GM10266 (cell line): ENCODE data around the gene LETM1.

Experiments
- DNase-seq: peaks from one replicate; pipeline ENCODE4 v3.0.0; 2012; ENCODE audit errors: extremely low spot score
- TF ChIP-seq, protein P1 (sequence below): IDR thresholded peaks from 2 replicates; pipeline ENCODE4 v1.5.1; 2012; ENCODE audit warnings: mild to moderate bottlenecking, low read depth; ENCODE audit not compliant: control insufficient read depth, insufficient read depth; ENCODE audit errors: missing control alignments

Gene LETM1

DNA sequence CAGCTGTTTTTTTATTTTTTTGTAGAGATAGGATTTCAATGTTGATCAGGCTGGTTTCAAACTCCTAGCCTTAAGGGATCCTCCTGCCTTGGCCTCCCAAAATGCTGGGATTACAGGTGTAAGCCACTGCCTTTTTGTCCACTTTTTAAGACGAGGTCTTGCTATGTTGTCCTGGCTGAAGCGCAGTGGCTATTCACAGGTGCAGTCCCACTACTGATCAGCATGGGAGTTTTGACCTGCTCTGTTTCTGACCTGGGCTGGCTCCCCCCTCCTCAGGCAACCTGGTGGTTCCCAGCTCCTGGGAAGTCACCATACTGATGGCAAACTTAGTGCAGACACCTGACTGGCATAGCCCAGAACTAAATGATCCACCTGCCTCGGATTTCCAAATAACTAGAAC is 13.0 kb upstream of the LETM1 start:
- TF ChIP-seq, protein P1, sequence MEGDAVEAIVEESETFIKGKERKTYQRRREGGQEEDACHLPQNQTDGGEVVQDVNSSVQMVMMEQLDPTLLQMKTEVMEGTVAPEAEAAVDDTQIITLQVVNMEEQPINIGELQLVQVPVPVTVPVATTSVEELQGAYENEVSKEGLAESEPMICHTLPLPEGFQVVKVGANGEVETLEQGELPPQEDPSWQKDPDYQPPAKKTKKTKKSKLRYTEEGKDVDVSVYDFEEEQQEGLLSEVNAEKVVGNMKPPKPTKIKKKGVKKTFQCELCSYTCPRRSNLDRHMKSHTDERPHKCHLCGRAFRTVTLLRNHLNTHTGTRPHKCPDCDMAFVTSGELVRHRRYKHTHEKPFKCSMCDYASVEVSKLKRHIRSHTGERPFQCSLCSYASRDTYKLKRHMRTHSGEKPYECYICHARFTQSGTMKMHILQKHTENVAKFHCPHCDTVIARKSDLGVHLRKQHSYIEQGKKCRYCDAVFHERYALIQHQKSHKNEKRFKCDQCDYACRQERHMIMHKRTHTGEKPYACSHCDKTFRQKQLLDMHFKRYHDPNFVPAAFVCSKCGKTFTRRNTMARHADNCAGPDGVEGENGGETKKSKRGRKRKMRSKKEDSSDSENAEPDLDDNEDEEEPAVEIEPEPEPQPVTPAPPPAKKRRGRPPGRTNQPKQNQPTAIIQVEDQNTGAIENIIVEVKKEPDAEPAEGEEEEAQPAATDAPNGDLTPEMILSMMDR, result no peak
- no peak for DNase-seq

DNA sequence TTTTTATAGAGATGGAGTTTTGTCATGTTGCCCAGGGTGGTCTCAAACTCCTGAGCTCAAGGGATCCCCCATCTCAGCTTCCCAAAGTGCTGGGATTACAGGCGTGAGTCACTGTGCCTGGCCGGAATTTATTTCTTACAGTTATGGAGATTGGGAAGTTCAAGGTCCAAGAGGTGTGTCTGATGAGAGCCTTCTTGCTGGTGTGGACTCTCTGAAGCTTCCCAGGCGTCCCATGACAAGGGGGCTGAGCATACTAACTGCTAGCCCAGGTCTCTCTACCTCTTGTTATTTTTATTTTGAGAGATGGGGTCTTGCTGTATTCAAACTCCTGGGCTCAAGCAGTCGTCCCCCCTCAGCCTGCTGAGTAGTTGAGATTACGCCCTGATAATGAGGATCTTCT is 12.3 kb upstream of the LETM1 start:
- DNase-seq, result no peak
- TF ChIP-seq, protein P1, result no peak

DNA sequence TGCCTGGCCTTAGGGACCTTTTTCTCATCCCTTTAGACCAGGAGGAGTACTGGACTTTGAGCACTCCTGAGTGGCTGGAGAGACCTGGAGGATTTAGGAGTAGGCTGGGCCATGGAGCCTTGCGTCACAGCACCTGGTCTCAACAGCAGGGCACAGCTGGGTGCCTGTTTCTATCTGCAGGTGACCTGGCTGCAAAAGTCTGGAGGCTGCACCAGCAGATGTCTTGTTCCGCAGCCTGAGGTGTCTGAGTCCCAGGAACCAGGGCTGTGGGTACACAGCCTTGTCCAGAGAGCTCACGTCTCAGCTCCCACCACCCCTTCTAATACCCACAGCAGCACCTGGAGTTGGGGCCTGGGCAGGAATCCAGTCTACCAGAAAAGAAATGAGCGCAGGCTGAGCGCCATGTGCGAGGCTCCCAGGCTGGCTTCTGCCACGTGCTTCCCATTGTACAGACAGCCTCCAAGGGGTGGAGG is 10.3 kb upstream of the LETM1 start:
- no peak for DNase-seq

DNA sequence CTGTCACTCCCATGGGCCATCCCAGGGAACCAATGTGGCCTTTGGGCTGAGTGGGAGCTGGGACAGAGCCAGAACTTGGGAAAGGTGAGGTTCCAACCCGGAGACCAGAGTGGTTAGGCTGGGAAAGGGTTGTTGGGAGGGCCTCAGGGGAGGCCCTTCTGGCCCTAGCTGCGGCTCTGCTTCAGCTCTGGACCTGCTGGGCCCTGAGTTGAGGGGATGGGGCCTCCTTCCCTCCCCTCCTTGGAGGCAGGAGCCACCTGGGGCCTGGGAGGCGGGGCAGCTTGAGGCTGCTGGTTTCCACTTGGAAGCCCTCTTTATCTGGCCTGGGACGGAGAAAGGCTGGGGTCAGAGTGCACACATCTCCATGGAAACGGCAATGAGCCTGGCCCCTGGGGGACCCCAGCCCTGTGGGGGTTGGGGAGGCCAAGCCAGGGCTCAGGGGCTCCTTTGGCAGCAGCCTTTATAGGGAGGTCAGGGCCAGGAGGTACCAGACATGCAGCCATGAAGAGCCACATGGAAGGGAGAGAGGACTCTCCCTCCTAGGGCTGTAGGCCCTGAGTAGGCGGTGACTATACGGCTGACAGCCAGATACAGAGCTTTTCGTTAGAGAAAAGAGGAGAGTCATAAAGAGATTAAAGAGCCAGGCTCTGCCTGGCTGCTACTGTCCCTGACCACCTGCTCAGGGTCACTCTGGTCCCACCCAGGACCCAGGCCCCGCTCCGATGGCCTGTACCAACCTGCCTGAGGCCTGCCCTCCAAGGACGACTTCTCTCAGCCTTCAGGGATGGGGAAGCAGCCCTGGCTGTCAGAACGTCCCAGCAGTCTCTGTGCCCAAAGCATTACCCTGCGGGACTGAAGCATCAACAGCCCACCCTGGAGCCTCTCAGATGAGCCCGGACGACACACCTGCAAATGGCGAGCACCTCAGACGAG is 8.4 kb upstream of the LETM1 start:
- no peak for DNase-seq
- TF ChIP-seq, protein P1, result no peak

More for the DNA sequence above, 10.3 kb upstream of the LETM1 start:
- TF ChIP-seq, protein P1, result no peak

DNA sequence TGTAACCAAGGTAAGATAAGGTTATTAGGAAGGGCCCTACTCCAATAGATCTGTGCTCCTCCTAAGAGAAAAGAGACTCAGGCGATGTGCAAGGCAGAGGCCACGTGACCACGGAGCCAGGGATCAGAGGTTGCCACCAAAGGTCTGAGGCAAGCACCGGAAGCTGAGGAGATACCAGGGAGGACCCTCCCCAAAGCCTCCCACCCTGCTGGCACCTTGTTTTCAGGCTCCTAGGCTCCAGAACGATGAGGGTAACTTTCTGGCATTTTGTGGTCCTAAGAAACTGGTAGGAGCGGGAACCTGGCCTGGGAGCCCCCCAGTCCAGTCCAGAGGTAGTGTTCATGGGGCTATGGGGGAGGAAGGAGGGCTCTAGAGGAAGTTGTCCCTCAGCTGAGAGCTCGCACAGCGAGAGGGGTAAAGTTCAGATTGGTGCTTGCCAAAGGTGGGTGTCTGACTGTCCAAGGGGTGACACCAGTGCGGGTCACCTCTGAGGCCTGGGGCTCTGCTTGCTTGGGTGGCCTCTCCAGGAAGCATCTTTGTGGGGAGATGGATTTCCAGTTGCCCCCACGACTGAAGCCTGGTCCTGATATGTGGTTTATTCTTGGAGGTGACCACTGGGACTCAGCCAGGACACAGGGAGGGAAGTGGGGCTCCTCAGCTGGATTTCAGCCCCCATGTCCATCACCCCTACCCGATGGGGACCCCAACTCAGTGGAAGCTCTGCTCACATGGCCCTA is 7.5 kb upstream of the LETM1 start:
- no peak for DNase-seq
- TF ChIP-seq, protein P1, result no peak

DNA sequence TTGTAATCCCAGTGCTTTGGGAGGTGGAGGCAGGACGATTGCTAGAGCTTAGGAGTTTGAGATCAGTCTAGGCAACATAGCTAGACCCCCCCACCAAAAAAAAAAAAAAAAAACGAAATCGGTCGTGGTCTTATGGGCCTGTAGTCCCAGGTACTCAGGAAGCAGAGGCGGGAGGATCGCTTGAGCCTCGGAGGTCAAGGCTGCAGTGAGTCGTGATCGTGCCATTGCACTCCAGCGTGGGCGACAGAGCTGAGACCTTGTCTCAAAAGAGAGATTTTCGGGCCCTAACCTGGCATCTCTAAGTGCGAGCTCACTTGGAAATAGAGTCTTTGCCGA is 7.0 kb upstream of the LETM1 start:
- DNase-seq, result no peak
- TF ChIP-seq, protein P1, result no peak
